HUES6 (cell line): ENCODE results near the gene PLCXD1.

ENCODE experiments used
- H3K27ac ChIP-seq: 2 replicates; pipeline ENCODE4 v1.7.0; 2013; ENCODE audit warnings: low read depth, mild to moderate bottlenecking, low read length, inconsistent platforms
- H3K27me3 ChIP-seq: 2 replicates; pipeline ENCODE4 v1.6.1; 2013; ENCODE audit warnings: low read length; ENCODE audit not compliant: control insufficient read depth, insufficient read depth
- H3K36me3 ChIP-seq: 2 replicates; pipeline ENCODE4 v1.6.1; 2013; ENCODE audit warnings: low read length; ENCODE audit not compliant: control insufficient read depth, insufficient read depth
- H3K4me1 ChIP-seq: 2 replicates; pipeline ENCODE4 v1.6.1; 2013; ENCODE audit warnings: low read length; ENCODE audit not compliant: control insufficient read depth, insufficient read depth
- H3K4me3 ChIP-seq: 2 replicates; pipeline ENCODE4 v1.5.1; 2013; ENCODE audit warnings: low read depth, low read length
- H3K9ac ChIP-seq: one replicate; pipeline ENCODE4 v1.6.1; 2013; ENCODE audit warnings: mild to moderate bottlenecking, low read length
- H3K9me3 ChIP-seq: 2 replicates; pipeline ENCODE4 v1.6.1; 2013; ENCODE audit warnings: low read depth, low read length; ENCODE audit not compliant: control insufficient read depth, insufficient read depth

Gene PLCXD1

GRCh38 chrX:312621-313331, 31.6 kb downstream of the PLCXD1 start:
- Histone ChIP-seq H3K4me1 (no peaks in the 10 kb centered on the region), H3K36me3 (peaks cover 71% of the 10 kb centered on the region), H3K27ac (no peak overlapping the region), H3K9me3 (no peaks in the 10 kb centered on the region), H3K9ac (no peak overlapping the region), H3K27me3 (no peaks in the 10 kb centered on the region), H3K4me3 (no peak overlapping the region)

DNA sequence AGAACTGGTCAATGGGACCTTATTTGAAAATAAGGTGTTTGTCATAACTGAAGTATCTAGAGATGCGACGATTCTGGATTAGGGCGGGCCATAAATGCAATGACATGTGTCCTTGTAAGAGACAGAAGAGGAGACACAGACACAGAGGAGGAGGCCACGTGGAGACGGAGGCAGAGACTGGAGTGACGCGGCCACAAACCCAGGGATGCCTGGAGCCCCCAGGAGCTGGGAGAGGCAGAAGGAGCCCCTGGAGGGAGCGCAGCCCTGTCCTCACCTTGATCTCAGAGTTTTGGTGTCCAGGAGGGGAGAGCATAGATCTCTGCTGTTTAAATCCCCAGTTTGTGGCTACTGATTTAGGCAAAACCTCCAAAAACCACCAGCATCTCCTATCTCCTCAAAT, 32.4 kb downstream of the PLCXD1 start:
- Histone ChIP-seq H3K9ac (no peak overlapping the region), H3K36me3 (peaks cover 64% of the 10 kb centered on the region), H3K27ac (no peak overlapping the region), H3K4me1 (no peaks in the 10 kb centered on the region), H3K4me3 (no peak overlapping the region), H3K27me3 (no peaks in the 10 kb centered on the region), H3K9me3 (no peaks in the 10 kb centered on the region)

GRCh38 chrX:314049-314448, 32.9 kb downstream of the PLCXD1 start:
- no peak overlapping the region for H3K27ac ChIP-seq
- H3K36me3 ChIP-seq: peaks cover 61% of the 10 kb centered on the region
- no peaks in the 10 kb centered on the region for H3K4me1 ChIP-seq
- H3K9me3 ChIP-seq: no peaks in the 10 kb centered on the region
- no peak overlapping the region for H3K4me3 ChIP-seq
- no peaks in the 10 kb centered on the region for H3K27me3 ChIP-seq
- H3K9ac ChIP-seq: no peak overlapping the region

- no peaks in the 10 kb centered on the region for H3K4me1 ChIP-seq
- H3K27me3 ChIP-seq: no peaks in the 10 kb centered on the region
- no peak overlapping the region for H3K27ac ChIP-seq
- no peaks in the 10 kb centered on the region for H3K9me3 ChIP-seq
- H3K9ac ChIP-seq: no peak overlapping the region
- peaks cover 56% of the 10 kb centered on the region for H3K36me3 ChIP-seq
- no peak overlapping the region for H3K4me3 ChIP-seq
Observed at GRCh38 chrX:314781-315595, 33.8 kb downstream of the PLCXD1 start.

DNA sequence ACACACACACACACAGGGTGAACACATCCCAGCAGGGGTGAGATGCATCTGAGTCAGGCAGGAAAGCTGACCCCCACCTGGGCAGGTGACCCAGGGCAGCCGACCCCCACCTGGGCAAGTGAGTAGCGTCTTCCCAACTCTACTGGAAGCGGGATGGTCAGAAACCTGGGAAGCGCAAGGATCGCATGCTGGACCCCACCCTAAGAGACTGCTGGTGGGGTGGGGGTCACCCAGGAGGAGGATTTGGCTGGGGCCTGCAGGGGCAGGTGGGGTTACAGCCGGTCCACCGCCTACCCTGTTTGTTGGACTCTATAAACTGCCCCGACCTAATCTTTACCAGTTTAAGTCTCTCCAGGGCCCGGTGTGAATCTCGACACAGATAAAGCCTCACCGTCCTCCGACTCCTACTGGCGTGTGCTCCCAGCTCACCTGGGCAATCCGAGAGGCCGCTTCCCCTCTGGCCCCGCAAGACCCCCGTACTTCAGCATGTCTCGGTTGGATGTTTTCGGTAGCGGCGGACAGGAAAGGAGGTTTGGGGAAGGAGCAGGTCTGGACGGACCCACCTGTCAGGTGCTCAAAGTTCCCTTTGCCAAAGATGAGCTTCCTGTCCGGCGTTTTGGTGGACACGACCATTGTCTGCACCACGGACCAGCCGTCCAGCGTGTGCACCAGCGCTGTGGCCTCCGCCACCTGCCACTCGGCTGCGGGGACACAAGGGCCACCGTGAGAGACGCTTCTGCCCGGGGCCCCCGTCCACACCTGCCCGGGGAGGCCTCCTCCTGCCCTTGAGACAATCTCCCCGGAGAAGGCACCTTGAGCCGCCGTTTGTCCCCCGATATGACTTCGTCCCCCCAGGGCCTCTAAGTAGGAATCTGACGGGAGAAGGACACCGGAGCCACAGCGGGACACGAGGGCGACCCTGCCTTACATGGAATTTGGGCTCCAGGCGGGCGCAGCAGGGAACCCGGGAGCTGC, 35.5 kb downstream of the PLCXD1 start:
- H3K4me3 ChIP-seq: peak overlapping the region; percentile 43; the same call in 1 of the 2 replicates
- H3K9me3 ChIP-seq: no peaks in the 10 kb centered on the region
- H3K4me1 ChIP-seq: 0 out of 2 replicates have a peak, but pooled peaks cover 7% of the 10 kb centered on the region
- peaks cover 44% of the 10 kb centered on the region for H3K36me3 ChIP-seq
- no peak overlapping the region for H3K9ac ChIP-seq
- H3K27ac ChIP-seq: no peak overlapping the region
- no peaks in the 10 kb centered on the region for H3K27me3 ChIP-seq

- Histone ChIP-seq H3K9ac (no peak overlapping the region), H3K36me3 (peaks cover 35% of the 10 kb centered on the region), H3K27me3 (no peaks in the 10 kb centered on the region), H3K4me1 (0 out of 2 replicates have a peak, but pooled peaks cover 7% of the 10 kb centered on the region), H3K9me3 (no peaks in the 10 kb centered on the region), H3K27ac (no peak overlapping the region), H3K4me3 (peak overlapping the region; percentile 43)
Observed at GRCh38 chrX:317424-318067, 36.4 kb downstream of the PLCXD1 start.

DNA sequence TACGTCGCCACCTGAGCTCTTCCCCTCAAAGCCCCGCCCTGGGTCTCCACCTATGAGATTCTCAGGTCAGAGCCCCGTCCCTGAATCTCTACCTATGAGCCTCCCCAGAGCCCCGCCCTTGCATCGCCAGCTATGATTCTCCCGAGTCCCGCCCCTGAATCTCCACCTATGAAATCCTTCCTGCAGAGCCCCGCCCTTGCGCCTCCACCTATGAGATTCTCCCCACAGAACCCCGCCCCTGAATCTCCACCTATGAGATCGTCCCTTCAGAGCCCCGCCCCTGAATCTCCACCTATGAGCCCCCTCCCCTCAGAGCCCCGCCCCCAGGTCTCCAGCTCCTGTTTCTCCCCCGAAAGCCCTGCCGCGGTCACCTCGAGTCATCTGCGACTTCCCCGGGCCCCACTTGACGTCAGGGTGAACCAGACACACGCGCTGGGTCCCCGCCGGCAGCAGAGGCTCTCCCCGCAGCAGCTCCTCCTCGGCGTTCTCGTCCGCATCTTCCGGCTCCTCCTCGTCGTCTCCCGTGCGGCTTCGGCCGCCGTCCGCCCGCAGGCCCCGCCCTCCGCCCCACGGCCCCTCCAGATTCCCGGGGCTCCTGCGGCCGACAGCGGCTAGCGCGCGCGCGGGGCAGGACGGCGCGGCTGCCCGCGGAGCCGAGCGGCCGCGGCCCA, 37.0 kb downstream of the PLCXD1 start:
- Histone ChIP-seq H3K9ac (peak overlapping the region; percentile 87), H3K27me3 (no peaks in the 10 kb centered on the region), H3K4me1 (0 out of 2 replicates have a peak, but pooled peaks cover 7% of the 10 kb centered on the region), H3K4me3 (peak overlapping the region; percentile 87), H3K9me3 (no peaks in the 10 kb centered on the region), H3K36me3 (peaks cover 30% of the 10 kb centered on the region), H3K27ac (peak overlapping the region; percentile 67; the same call in 1 of the 2 replicates)

DNA sequence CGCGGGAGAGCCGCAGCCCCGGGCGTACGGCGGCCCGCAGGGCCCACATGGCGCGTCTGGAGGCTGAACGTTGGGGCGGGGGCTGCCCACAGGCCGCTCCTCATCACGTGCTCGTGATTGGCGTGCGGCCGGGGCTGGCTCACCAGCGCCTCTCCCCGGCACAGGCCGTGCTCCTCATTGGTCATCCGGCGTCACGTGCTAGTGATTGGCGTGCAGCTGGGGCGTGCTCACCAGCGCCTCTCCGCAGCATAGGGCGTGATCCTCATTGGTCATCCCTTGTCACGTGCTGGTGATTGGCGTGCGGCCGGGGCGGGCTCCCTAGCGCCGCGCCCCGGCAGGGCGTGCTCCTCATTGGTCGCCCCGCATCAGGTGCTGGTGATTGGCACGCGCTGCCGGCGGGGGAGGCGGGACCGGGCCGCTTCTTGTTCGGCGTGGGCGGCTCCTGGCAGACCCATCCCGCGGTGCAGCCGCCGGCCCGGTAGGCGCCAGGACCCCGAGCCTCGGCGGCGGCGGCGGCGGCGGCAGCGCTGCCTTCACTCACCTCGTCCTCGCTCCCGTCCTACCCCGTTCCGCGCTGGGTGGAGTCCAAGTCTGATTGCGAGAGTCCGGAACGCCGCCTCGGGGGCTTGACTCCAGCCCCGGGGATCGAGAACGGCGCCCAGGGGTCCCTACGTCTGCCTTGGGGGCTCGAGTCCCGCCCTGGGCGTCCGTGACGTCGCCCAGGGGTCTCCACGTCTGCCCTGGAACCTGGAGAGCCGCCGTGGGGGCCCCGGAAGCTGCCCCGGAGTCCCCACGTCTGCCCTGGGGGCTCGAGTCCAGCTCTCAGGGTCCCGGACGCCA, 37.8 kb downstream of the PLCXD1 start, which contains the start of gene GTPBP6:
GTPBP6 (minus strand) TSS at position 58 of the 840 bp plus-strand sequence; CDS start at position 49, 9 bp downstream.
- Histone ChIP-seq H3K9ac (peak within 1 kb of the TSS; percentile 87), H3K4me1 (peaks cover 10% of the 10 kb centered on the region; the same call in 1 of the 2 replicates), H3K27ac (peak within 1 kb of the TSS; percentile 96), H3K36me3 (peaks cover 22% of the 10 kb centered on the region), H3K27me3 (no peaks in the 10 kb centered on the region), H3K4me3 (peak within 1 kb of the TSS; percentile 87), H3K9me3 (no peaks in the 10 kb centered on the region)

- Histone ChIP-seq H3K4me3 (peak overlapping the region; percentile 78), H3K27me3 (no peaks in the 10 kb centered on the region), H3K4me1 (peaks cover 11% of the 10 kb centered on the region; the same call in 1 of the 2 replicates), H3K36me3 (peaks cover 19% of the 10 kb centered on the region), H3K9ac (peak overlapping the region; percentile 86), H3K9me3 (no peaks in the 10 kb centered on the region), H3K27ac (peak overlapping the region; percentile 96)
Observed at GRCh38 chrX:319579-320125, 38.5 kb downstream of the PLCXD1 start.
